HepG2 (cell line): ENCODE results near the gene ASTN1. TPM values are rescaled to one million over a fixed set of nuclear protein-coding genes. Genes with fewer than 3 reads are reported as not detected.

Experiments
- ATAC-seq: fragments of 200-7000 bp; cut with Tn5 transposase; 3 replicates; pipeline ENCODE4 v1.9.1; 2020; ENCODE audit warnings: mild to moderate bottlenecking, moderate library complexity
- BruUV-seq: library from RNA; stranded (reverse); fragments of 400-500 nt; replicated peaks from 2 replicates; lab custom pipeline; 2021; lab: Mats Ljungman, UMichigan
- CTCF ChIA-PET: fragments of 300-600 bp; formaldehyde crosslinking; extraction: SDS; loops from one replicate; lab custom pipeline; 2021; ENCODE audit warnings: low total read pairs, inconsistent platforms, low intra/inter-chr PET ratio; lab: Yijun Ruan, JAX
- POLR2A ChIA-PET: fragments of 350-600 bp; sonication (Branson Sonifier 250); formaldehyde crosslinking; loops from one replicate; lab custom pipeline; 2020; ENCODE audit warnings: antibody characterized with exemption, inconsistent platforms; lab: Yijun Ruan, JAX
- DNase-seq: peaks from one replicate; pipeline ENCODE4 v3.0.0-alpha.2; 2015; ENCODE audit warnings: low spot score
- FAIRE-seq: peaks from 3 replicates; lab custom pipeline; 2011; peaks lifted over from hg19 to GRCh38; lab: Jason Lieb, UNC
- H2AFZ ChIP-seq: one replicate; pipeline ENCODE4 v1.6.1; 2011; ENCODE audit warnings: low read length, inconsistent platforms
- H3K27ac ChIP-seq: fragments of 300-600 bp; 3 replicates; pipeline ENCODE4 v1.8.0; 2011; ENCODE audit warnings: mixed run types, mild to moderate bottlenecking, mixed read lengths, low read length, inconsistent platforms; ENCODE audit not compliant: insufficient read depth; ENCODE audit errors: extremely low read length
- H3K27me3 ChIP-seq, 2 experiments: fragments of 200-600 bp in 1 of 2; 2 replicates in 1 of 2; 3 replicates in 1 of 2; pipeline versions ENCODE4 v1.6.0 to v1.8.0; 2011; ENCODE audit warnings: low read length in 2 of 2, mild to moderate bottlenecking in 2 of 2, moderate library complexity in 2 of 2, inconsistent platforms in 1 of 2; ENCODE audit not compliant: insufficient read depth in 2 of 2, control insufficient read depth in 1 of 2
- H3K36me3 ChIP-seq, 2 experiments: fragments of 200-600 bp in 1 of 2; replicated peaks in 1 of 2; 2 replicates in 1 of 2; 3 replicates in 1 of 2; pipeline versions ENCODE4 v1.5.1 to v1.8.0; 2011; ENCODE audit warnings: low read length in 2 of 2, inconsistent platforms in 1 of 2; ENCODE audit not compliant: insufficient read depth in 2 of 2, control insufficient read depth in 1 of 2
- H3K4me1 ChIP-seq: 2 replicates; pipeline ENCODE4 v1.5.1; 2012; ENCODE audit warnings: low read length, inconsistent platforms; ENCODE audit not compliant: insufficient read depth
- H3K4me2 ChIP-seq: 2 replicates; pipeline ENCODE4 v1.6.0; 2011; ENCODE audit warnings: low read depth, low read length, inconsistent platforms
- H3K4me3 ChIP-seq, 3 experiments: fragments of 200-600 bp in 1 of 3; sonication (generic), shearing (Covaris generic) in 1 of 3; replicated peaks in 1 of 3; 2 replicates each; pipeline ENCODE4 v1.5.1; 2011 to 2016; ENCODE audit warnings: low read length in 3 of 3, inconsistent platforms in 2 of 3, low read depth in 2 of 3, mild to moderate bottlenecking in 2 of 3, control low read depth in 1 of 3, mixed read lengths in 1 of 3; ENCODE audit not compliant: insufficient read depth in 1 of 3
- H3K79me2 ChIP-seq: one replicate; pipeline ENCODE4 v1.6.1; 2011; ENCODE audit warnings: low read length, inconsistent platforms; ENCODE audit not compliant: insufficient read depth
- H3K9ac ChIP-seq: 2 replicates; pipeline ENCODE4 v1.6.0; 2011; ENCODE audit warnings: mild to moderate bottlenecking, low read depth, low read length, inconsistent platforms; ENCODE audit not compliant: insufficient read depth
- H3K9me3 ChIP-seq: 2 replicates; pipeline ENCODE4 v1.5.1; 2012; ENCODE audit warnings: mild to moderate bottlenecking, low read length
- H4K20me1 ChIP-seq: 2 replicates; pipeline ENCODE4 v1.6.0; 2011; ENCODE audit warnings: inconsistent platforms, mild to moderate bottlenecking, low read length, moderate library complexity; ENCODE audit not compliant: insufficient read depth
- ARID3A ChIP-seq: IDR thresholded peaks from 2 replicates; pipeline ENCODE4 v1.6.1; 2012; ENCODE audit warnings: low read depth, low read length, improper control_type of control experiment
- ELF3 ChIP-seq: IDR thresholded peaks from 2 replicates; pipeline ENCODE4 v1.6.1; 2016; ENCODE audit warnings: missing genetic modification reagents, missing compliant biosample characterization
- ETV5 ChIP-seq: IDR thresholded peaks from 2 replicates; pipeline ENCODE4 v1.6.1; 2018; ENCODE audit warnings: missing biosample characterization, missing genetic modification reagents, inconsistent platforms, borderline replicate concordance
- GATAD1 ChIP-seq: IDR thresholded peaks from 2 replicates; pipeline ENCODE4 v1.6.1; 2016; ENCODE audit warnings: missing genetic modification reagents, missing compliant biosample characterization
- NRL ChIP-seq: sonication (generic); formaldehyde crosslinking; IDR thresholded peaks from 2 replicates; pipeline ENCODE4 v1.5.0; 2020; ENCODE audit warnings: missing genetic modification reagents, mild to moderate bottlenecking, moderate library complexity, borderline replicate concordance
- PHB2 ChIP-seq: fragments of 450-650 bp; IDR thresholded peaks from 2 replicates; pipeline ENCODE4 v1.6.1; 2018; ENCODE audit not compliant: partially characterized antibody
- RAD51 ChIP-seq: fragments of 450-650 bp; IDR thresholded peaks from 2 replicates; pipeline ENCODE4 v1.6.1; 2016; ENCODE audit warnings: borderline replicate concordance
- SRSF1 ChIP-seq: fragments of 200-400 bp; formaldehyde crosslinking; optimal IDR thresholded peaks from 2 replicates; pipeline ENCODE3; 2017; ENCODE audit warnings: mild to moderate bottlenecking, low read depth, low read length, moderate library complexity
- ZFP1 ChIP-seq: IDR thresholded peaks from 2 replicates; pipeline ENCODE4 v1.6.1; 2016
- ZHX2 ChIP-seq, 2 experiments: sonication (generic) in 1 of 2; formaldehyde crosslinking in 1 of 2; IDR thresholded peaks; 2 replicates each; pipeline versions ENCODE4 v1.6.1 to v1.9.0; 2014 to 2022; ENCODE audit warnings: antibody characterized with exemption in 1 of 2, borderline replicate concordance in 1 of 2, inconsistent platforms in 1 of 2, low read depth in 1 of 2, missing genetic modification reagents in 1 of 2
- ZNF275 ChIP-seq: sonication (generic); formaldehyde crosslinking; IDR thresholded peaks from 2 replicates; pipeline ENCODE4 v1.8.0; 2022; ENCODE audit warnings: missing genetic modification reagents, mild to moderate bottlenecking, inconsistent platforms, borderline replicate concordance
- ZNF550 ChIP-seq: sonication (generic); formaldehyde crosslinking; IDR thresholded peaks from 2 replicates; pipeline ENCODE4 v1.4.0; 2020; ENCODE audit warnings: mild to moderate bottlenecking, missing genetic modification reagents, borderline replicate concordance
- WGBS: methylation state at CpG from one replicate; pipeline ENCODE4 v1.1.6; 2017; ENCODE audit warnings: low lambda C conversion rate; 5-methylcytosine and 5-hydroxymethylcytosine counted together
- in situ Hi-C: cut with HindIII; loops from 2 replicates; pipeline ENCODE4 v1.10.0; 2017; ENCODE audit warnings: low pct_unique_long_range_greater_than_20kb; ENCODE audit not compliant: extremely low pct_ligation_motif_present
- intact Hi-C: fragments of 100-400 bp; cut with micrococcal nuclease; formaldehyde crosslinking; loops from one replicate; pipeline ENCODE4 v1.10.0; 2022; ENCODE audit not compliant: unreplicated experiment
- polyA plus RNA-seq, 8 experiments: library from polyadenylated mRNA; depleted of rRNA in 3 of 8; stranded (reverse) in 7 of 8; unstranded in 1 of 8; fragments of >200 nt; fragmentation: Illumina TruSeq in 4 of 8; extraction: Trizol in 4 of 8; gene quantifications; 2 replicates each; pipeline versions ENCODE4 v1.2.1 to v1.2.3, GENCODE V29; 2011 to 2016; ENCODE audit warnings: low read depth in 4 of 8, missing spikeins in 1 of 8, mixed read lengths in 1 of 8; ENCODE audit not compliant: insufficient read depth in 1 of 8
- total RNA-seq, 5 experiments: library from RNA; depleted of rRNA; stranded (reverse); fragments of >200 nt; fragmentation: Illumina TruSeq; extraction: Trizol; gene quantifications; 2 replicates each; pipeline ENCODE4 v1.2.3, GENCODE V29; 2016; ENCODE audit warnings: low read depth in 1 of 5

The ASTN1 gene
- total and polyA plus RNA-seq, 2 of the 13 experiments (the other 11 are each of a cell fraction or from before 2014, with no cell fraction given) = not detected

GRCh38 chr1:176905648-176906047 is 258.9 kb downstream of the ASTN1 start (continued):
- TF ChIP-seq NRL (no peak), ZNF275 (CRISPR knock-in tag) (no peak), ETV5 (CRISPR knock-in tag) (no peak), ELF3 (CRISPR knock-in tag) (no peak), PHB2 (no peak), RAD51 (no peak), SRSF1 (no peak), ZFP1 (CRISPR knock-in tag) (no peak), ARID3A (no peak), ZNF550 (CRISPR knock-in tag) (no peak)

- no TSS peak for BruUV-seq
- in situ Hi-C loops (loop anchor here (25.0 kb wide), 1 partner anchor 1033 kb away; no protein-coding TSS in a partner anchor), intact Hi-C loops (no loop called here)
- WGBS = 10% methylated on average over 13 of the region's 19 CpGs
- ChIA-PET CTCF (no interaction called here), POLR2A (no interaction called here)
- H3K9me3 ChIP-seq = no peaks in the 10 kb centered on the region
- no peaks in the 10 kb centered on the region for H3K4me1 ChIP-seq
- ATAC-seq (no peak), FAIRE-seq (no peak), DNase-seq (no peak)
- H2AFZ ChIP-seq = no peak overlapping the region
- no peaks in the 10 kb centered on the region for H4K20me1 ChIP-seq
- H3K4me3 ChIP-seq = no peak overlapping the region
- no peaks in the 10 kb centered on the region for H3K79me2 ChIP-seq
- no peak overlapping the region for H3K9ac ChIP-seq
- no peaks in the 10 kb centered on the region for H3K36me3 ChIP-seq
- H3K4me2 ChIP-seq = no peak overlapping the region
- H3K27ac ChIP-seq = no peak overlapping the region
- peaks cover 0 to 26% of the 10 kb centered on the region in 2 experiments; a peak in 2 of 5 replicates for H3K27me3 ChIP-seq
- TF ChIP-seq ZHX2 (IDR thresholded peaks at IDR 0.05; ENCODE audit: low read depth) (no peak), ZHX2 (CRISPR knock-in tag; IDR thresholded peaks at IDR 0.05; ENCODE audit: borderline replicate concordance) (no peak), GATAD1 (CRISPR knock-in tag) (no peak)
These were observed 260.3 kb downstream of the ASTN1 start for GRCh38 chr1:176904057-176904751.
